H9 (cell line): ENCODE measurements around the gene GRIK4. TPM values are rescaled to one million over a fixed set of nuclear protein-coding genes. Genes with fewer than 3 reads are reported as not detected.

ENCODE experiments used
- DNase-seq: peaks from one replicate; pipeline ENCODE4 v3.0.0-alpha.2; 2017
- H2AFZ ChIP-seq: one replicate; pipeline ENCODE4 v1.6.1; 2013; ENCODE audit warnings: mild to moderate bottlenecking, low read length, control low read depth, moderate library complexity
- H2AK5ac ChIP-seq: 2 replicates; pipeline ENCODE4 v1.6.1; 2013; ENCODE audit warnings: low read length, control low read depth, mixed read lengths; ENCODE audit not compliant: insufficient read length
- H2BK120ac ChIP-seq: one replicate; pipeline ENCODE4 v1.6.1; 2013; ENCODE audit warnings: low read depth, mild to moderate bottlenecking, low read length, control low read depth, inconsistent platforms; ENCODE audit not compliant: poor library complexity, severe bottlenecking
- H2BK12ac ChIP-seq: 2 replicates; pipeline ENCODE4 v1.6.1; 2013; ENCODE audit warnings: low read length, control low read depth, mixed read lengths, low read depth; ENCODE audit not compliant: insufficient read length
- H2BK15ac ChIP-seq: 2 replicates; pipeline ENCODE4 v1.6.1; 2013; ENCODE audit warnings: low read depth, low read length, control low read depth
- H2BK20ac ChIP-seq: one replicate; pipeline ENCODE4 v1.6.1; 2013; ENCODE audit warnings: low read depth, mild to moderate bottlenecking, low read length, control low read depth, inconsistent platforms; ENCODE audit not compliant: poor library complexity, severe bottlenecking
- H2BK5ac ChIP-seq: 2 replicates; pipeline ENCODE4 v1.6.1; 2013; ENCODE audit warnings: low read length, control low read depth, mixed read lengths; ENCODE audit not compliant: insufficient read length
- H3K14ac ChIP-seq: 2 replicates; pipeline ENCODE4 v1.6.1; 2013; ENCODE audit warnings: low read length, control low read depth; ENCODE audit not compliant: insufficient read depth
- H3K18ac ChIP-seq: 2 replicates; pipeline ENCODE4 v1.6.1; 2013; ENCODE audit warnings: low read depth, mild to moderate bottlenecking, mixed read lengths, low read length, control low read depth; ENCODE audit not compliant: insufficient read length
- H3K23ac ChIP-seq: 2 replicates; pipeline ENCODE4 v1.6.1; 2013; ENCODE audit warnings: low read length, control low read depth, mixed read lengths, low read depth; ENCODE audit not compliant: insufficient read length
- H3K23me2 ChIP-seq: 2 replicates; pipeline ENCODE4 v1.6.1; 2013; ENCODE audit warnings: low read depth, mild to moderate bottlenecking, mixed read lengths, low read length, control low read depth; ENCODE audit not compliant: insufficient read length, poor library complexity, severe bottlenecking
- H3K27ac ChIP-seq: 2 replicates; pipeline ENCODE4 v1.5.1; 2013; ENCODE audit warnings: low read length, control low read depth, mixed read lengths, low read depth; ENCODE audit not compliant: insufficient read length
- H3K27me3 ChIP-seq: 2 replicates; pipeline ENCODE4 v1.6.1; 2013; ENCODE audit warnings: low read length, control low read depth, inconsistent platforms; ENCODE audit not compliant: insufficient read depth
- H3K4ac ChIP-seq: 2 replicates; pipeline ENCODE4 v1.6.1; 2013; ENCODE audit warnings: low read depth, mild to moderate bottlenecking, control low read depth, inconsistent platforms, low read length, moderate library complexity
- H3K4me1 ChIP-seq: 2 replicates; pipeline ENCODE4 v1.6.1; 2013; ENCODE audit warnings: low read length, control low read depth, inconsistent platforms; ENCODE audit not compliant: insufficient read depth
- H3K4me2 ChIP-seq: 2 replicates; pipeline ENCODE4 v1.6.1; 2013; ENCODE audit warnings: low read length, control low read depth, mixed read lengths; ENCODE audit not compliant: insufficient read length, insufficient read depth
- H3K56ac ChIP-seq: 2 replicates; pipeline ENCODE4 v1.6.1; 2013; ENCODE audit warnings: low read depth, mild to moderate bottlenecking, mixed read lengths, low read length, control low read depth; ENCODE audit not compliant: insufficient read length
- H3K79me1 ChIP-seq: 2 replicates; pipeline ENCODE4 v1.6.1; 2013; ENCODE audit warnings: low read depth, mild to moderate bottlenecking, moderate library complexity, low read length, control low read depth, inconsistent platforms; ENCODE audit not compliant: insufficient read depth, poor library complexity, severe bottlenecking
- H3K79me2 ChIP-seq: 2 replicates; pipeline ENCODE4 v1.6.1; 2013; ENCODE audit warnings: low read length, control low read depth, inconsistent platforms; ENCODE audit not compliant: insufficient read depth
- H3K9ac ChIP-seq: 2 replicates; pipeline ENCODE4 v1.6.1; 2013; ENCODE audit warnings: low read length, control low read depth, mixed read lengths; ENCODE audit not compliant: insufficient read length; ENCODE audit errors: extremely low read depth
- H3K9me3 ChIP-seq: one replicate; pipeline ENCODE4 v1.6.1; 2013; ENCODE audit warnings: low read depth, low read length, inconsistent platforms; ENCODE audit not compliant: control insufficient read depth
- H3T11ph ChIP-seq: one replicate; pipeline ENCODE4 v1.6.1; 2013; ENCODE audit warnings: mild to moderate bottlenecking, low read length, control low read depth, inconsistent platforms
- H4K20me1 ChIP-seq: one replicate; pipeline ENCODE4 v1.6.1; 2013; ENCODE audit not compliant: control insufficient read depth, insufficient read length, insufficient read depth
- H4K5ac ChIP-seq: 2 replicates; pipeline ENCODE4 v1.6.1; 2013; ENCODE audit warnings: low read depth, mild to moderate bottlenecking, mixed read lengths, low read length, control low read depth; ENCODE audit not compliant: insufficient read length
- H4K8ac ChIP-seq: replicated peaks from 2 replicates; pipeline ENCODE4 v1.6.1; 2013; ENCODE audit warnings: low read length, control low read depth, mixed read lengths, low read depth; ENCODE audit not compliant: insufficient read length
- H4K91ac ChIP-seq: 2 replicates; pipeline ENCODE4 v1.6.1; 2013; ENCODE audit warnings: low read depth, mild to moderate bottlenecking, moderate library complexity, mixed read lengths, low read length, control low read depth; ENCODE audit not compliant: insufficient read length
- H3K27ac Mint-ChIP-seq, 3 experiments: 2 replicates in 2 of 3; 3 replicates in 1 of 3; pipeline ENCODE4 v1.8.0; 2020 to 2021; ENCODE audit warnings: mixed read lengths in 3 of 3, mild to moderate bottlenecking in 1 of 3, moderate library complexity in 1 of 3
- H3K27me3 Mint-ChIP-seq: 2 replicates; pipeline ENCODE4 v1.8.0; 2021; ENCODE audit warnings: low read depth, mild to moderate bottlenecking, moderate library complexity, mixed read lengths
- H3K36me3 Mint-ChIP-seq, 3 experiments: 2 replicates in 2 of 3; 3 replicates in 1 of 3; pipeline ENCODE4 v1.8.0; 2020 to 2021; ENCODE audit warnings: low read depth in 3 of 3, mixed read lengths in 3 of 3; ENCODE audit not compliant: insufficient read depth in 1 of 3
- H3K4me1 Mint-ChIP-seq, 2 experiments: 2 replicates each; pipeline ENCODE4 v1.8.0; 2020; ENCODE audit warnings: mixed read lengths in 2 of 2
- H3K4me3 Mint-ChIP-seq, 2 experiments: 2 replicates in 1 of 2; 3 replicates in 1 of 2; pipeline ENCODE4 v1.8.0; 2020 to 2021; ENCODE audit warnings: mild to moderate bottlenecking in 2 of 2, mixed read lengths in 2 of 2, moderate library complexity in 1 of 2
- H3K9me3 Mint-ChIP-seq, 2 experiments: 2 replicates in 1 of 2; 3 replicates in 1 of 2; pipeline ENCODE4 v1.8.0; 2020; ENCODE audit warnings: mild to moderate bottlenecking in 2 of 2, mixed read lengths in 2 of 2, moderate library complexity in 1 of 2
- CTCF ChIP-seq: fragments of 200-600 bp; sonication (generic); conservative IDR thresholded peaks from 3 replicates; pipeline ENCODE4 v1.8.0; 2021; ENCODE audit warnings: antibody characterized with exemption, mild to moderate bottlenecking
- WGBS: extraction: QIAGEN DNeasy Blood & Tissue Kit; methylation state at CpG from one replicate; pipeline ENCODE4 v1.1.7; 2013; ENCODE audit warnings: missing lambda C conversion rate, low lambda C conversion rate, mixed read lengths; ENCODE audit not compliant: insufficient read length; ENCODE audit errors: extremely low coverage; 5-methylcytosine and 5-hydroxymethylcytosine counted together
- total RNA-seq: library from RNA; stranded (reverse); gene quantifications from 2 replicates; pipeline ENCODE4 v1.2.1, GENCODE V29; 2021

Gene GRIK4
- total RNA-seq, 1 experiment from 2014 or later, result 2.3 TPM

- Histone ChIP-seq H2BK5ac (no peak overlapping the region), H3K27ac (no peak overlapping the region), H4K8ac (no peak overlapping the region), H3K14ac (no peak overlapping the region), H2BK15ac (no peak overlapping the region), H2AK5ac (no peak overlapping the region), H4K20me1 (no peaks in the 10 kb centered on the region), H3K79me2 (no peaks in the 10 kb centered on the region), H2BK20ac (no peak overlapping the region), H3K27me3 (no peaks in the 10 kb centered on the region), H3T11ph (no peak overlapping the region), H3K56ac (no peak overlapping the region), H3K9me3 (no peaks in the 10 kb centered on the region), H2BK120ac (no peak overlapping the region), H3K4ac (no peak overlapping the region), H3K79me1 (no peaks in the 10 kb centered on the region), H3K9ac (no peak overlapping the region), H4K5ac (no peak overlapping the region), H2AFZ (no peak overlapping the region), H3K4me1 (no peaks in the 10 kb centered on the region; the same call in 1 of the 2 replicates), H3K4me2 (no peak overlapping the region), H3K23me2 (peaks cover 6% of the 10 kb centered on the region), H2BK12ac (no peak overlapping the region), H3K18ac (no peak overlapping the region), H3K23ac (no peak overlapping the region), H4K91ac (no peak overlapping the region)
- peaks cover 32 to 34% of the 10 kb centered on the region in 2 experiments for H3K4me1 Mint-ChIP-seq
- peaks cover 2 to 4% (median 3%) of the 10 kb centered on the region in 3 experiments; a peak in 2 of 7 replicates for H3K36me3 Mint-ChIP-seq
- no peak for DNase-seq
- H3K27ac Mint-ChIP-seq, result peak overlapping the region in 1 of 3 experiments; percentile 44; a peak in 1 of 7 replicates
- H3K4me3 Mint-ChIP-seq, result no peak overlapping the region
- no peak for TF ChIP-seq CTCF
- peaks cover 19% of the 10 kb centered on the region for H3K27me3 Mint-ChIP-seq
- H3K9me3 Mint-ChIP-seq, result peaks cover 0 to 9% of the 10 kb centered on the region in 2 experiments; a peak in 3 of 5 replicates
- WGBS, result no CpG with 5 or more reads among the region's 11 CpGs
Measured at GRCh38 chr11:120708511-120709183, 197.1 kb downstream of the GRIK4 start.
